Uterus (tissue), 2 donors: ENCODE measurements around the gene ACOT7.

Experiments
- CTCF ChIP-seq, 4 experiments: fragments of 200-600 bp in 2 of 4; fragments of 450-650 bp in 2 of 4; sonication (generic) in 2 of 4; IDR thresholded peaks; one replicate each; pipeline ENCODE4 v1.5.1; 2016 to 2019; ENCODE audit warnings: antibody characterized with exemption in 4 of 4, mild to moderate bottlenecking in 2 of 4, moderate library complexity in 1 of 4
- POLR2A ChIP-seq, 2 donors: fragments of 450-650 bp; IDR thresholded peaks; one replicate each; pipeline ENCODE4 v1.6.1; 2016; ENCODE audit warnings: antibody characterized with exemption in 2 of 2, mild to moderate bottlenecking in 1 of 2, moderate library complexity in 1 of 2

- TF ChIP-seq CTCF (IDR thresholded peaks at IDR 0.05) (no peak), POLR2A (IDR thresholded peaks at IDR 0.05) (no peak)
Measured at GRCh38 chr1:6253380-6253779, 140.2 kb downstream of the ACOT7 start.
